Motor neuron (in vitro differentiated cells): ENCODE data around the gene PRKCI. TPM values are rescaled to one million over a fixed set of nuclear protein-coding genes. Genes with fewer than 3 reads are reported as not detected.
"Not testable (repeated sequence)": the region's sequence is repeated elsewhere in the genome, so short reads cannot be mapped to it uniquely, and the experiment has no call there.

Experiments
- ATAC-seq, 8 experiments: fragments of 200-7000 bp; cut with Tn5 transposase; replicated peaks in 6 of 8; 2 replicates each; pipeline ENCODE4 v1.8.0; 2021; ENCODE audit warnings: mild to moderate bottlenecking in 8 of 8, moderate library complexity in 8 of 8
- H3K27ac ChIP-seq, 2 donors: fragments of 250-450 bp; sonication (Bioruptor Pico); 2 replicates each; pipeline ENCODE4 v1.9.0; 2021; ENCODE audit warnings: antibody characterized with exemption in 2 of 2, mild to moderate bottlenecking in 2 of 2, moderate library complexity in 1 of 2
- H3K4me1 ChIP-seq, 2 donors: fragments of 250-450 bp; sonication (Bioruptor Pico); replicated peaks in 1 of 2; 2 replicates each; pipeline ENCODE4 v1.6.1; 2021; ENCODE audit warnings: antibody characterized with exemption in 2 of 2, mild to moderate bottlenecking in 2 of 2, moderate library complexity in 1 of 2
- H3K4me3 ChIP-seq, 5 donors: fragments of 250-450 bp; sonication (Bioruptor Pico); 2 replicates each; pipeline ENCODE4 v1.9.0; 2021; ENCODE audit warnings: antibody characterized with exemption in 5 of 5, mild to moderate bottlenecking in 5 of 5, moderate library complexity in 4 of 5
- WGBS, 10 experiments: fragments of 450-650 bp; shearing (Covaris generic); methylation state at CpG; one replicate each; pipeline ENCODE4 v1.0.0; 2022; 5-methylcytosine and 5-hydroxymethylcytosine counted together
- in situ Hi-C, 9 experiments: fragments of 400-800 bp; cut with MboI; loops; one replicate each; pipeline ENCODE4 v1.15.0; 2021; ENCODE audit warnings: low sequenced_read_pairs in 9 of 9, low pct_unique_long_range_greater_than_20kb in 2 of 9; ENCODE audit not compliant: unreplicated experiment in 9 of 9
- total RNA-seq, 8 experiments: library from RNA; unstranded; fragments of 300-600 nt; gene quantifications; 2 replicates each; pipeline versions ENCODE4 v1.2.3 to v1.2.4, GENCODE V29; 2022

Gene PRKCI
- total RNA-seq, 8 experiments from 2014 or later = 20.7 to 67.3 (median 27.2) TPM

DNA sequence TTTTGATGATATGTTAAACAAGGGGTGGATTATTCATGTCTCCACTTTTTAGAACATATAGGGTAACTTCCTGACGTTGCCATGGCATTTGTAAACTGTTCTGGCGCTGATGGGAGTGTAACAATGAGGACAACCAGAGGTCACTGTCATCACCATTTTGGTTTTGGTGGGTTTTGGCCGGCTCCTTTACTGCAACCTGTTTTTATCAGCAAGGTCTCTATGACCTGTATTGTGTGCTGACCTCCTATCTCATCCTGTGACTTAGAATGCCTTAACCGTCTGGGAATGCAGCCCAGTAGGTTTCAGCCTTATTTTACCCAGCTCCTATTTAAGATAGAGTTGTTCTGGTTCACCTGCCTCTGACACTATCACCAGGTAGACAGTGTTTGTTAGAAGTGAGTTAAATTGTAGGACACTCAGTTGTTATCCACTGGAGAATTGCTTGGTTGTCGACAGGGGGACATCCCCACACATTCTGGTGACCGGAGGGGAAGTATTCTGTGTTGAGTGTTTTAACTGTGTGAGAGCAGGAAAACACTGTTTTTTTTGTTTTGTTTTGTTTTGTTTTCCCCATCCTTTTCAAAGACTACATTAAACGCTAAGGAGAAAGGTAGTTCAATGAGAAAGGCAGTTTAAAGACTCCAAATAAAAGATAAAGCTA is 98.4 kb downstream of the PRKCI start:
- in situ Hi-C loops = no loop called here

DNA sequence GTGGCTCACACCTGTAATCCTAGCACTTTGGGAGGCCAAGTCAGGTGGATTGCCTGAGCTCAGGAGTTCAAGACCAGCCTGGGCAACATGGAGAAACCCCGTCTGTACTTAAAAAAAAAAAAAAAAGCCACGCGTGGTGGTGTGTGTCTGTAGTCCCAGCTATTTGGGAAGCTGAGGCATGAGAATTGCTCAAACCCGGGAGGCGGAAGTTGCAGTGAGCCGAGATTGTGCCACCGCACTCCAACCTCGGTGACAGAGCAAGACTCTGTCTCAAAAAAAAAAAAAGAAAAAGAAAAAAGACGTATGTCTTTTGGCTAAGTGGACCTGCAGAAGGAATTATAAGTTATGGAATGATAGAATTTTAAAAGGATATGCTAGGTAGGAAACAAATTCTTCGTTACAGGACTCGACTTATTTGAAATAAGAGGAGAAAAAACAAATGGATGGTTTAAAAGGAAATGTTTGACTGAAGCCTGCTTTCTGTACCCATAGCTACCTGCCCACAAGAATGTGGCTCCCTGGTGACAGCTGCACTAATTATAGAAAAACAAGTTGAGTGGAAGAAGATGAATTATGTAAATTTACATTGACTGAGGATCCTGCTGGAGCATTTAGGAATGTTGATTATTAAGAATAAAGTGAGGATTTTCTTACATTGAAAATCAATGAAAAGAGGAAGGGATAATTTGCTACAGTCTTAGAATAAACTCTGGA is 99.3 kb downstream of the PRKCI start:
- Histone ChIP-seq H3K4me3 (no peak overlapping the region), H3K4me1 (peaks cover 16 to 19% of the 10 kb centered on the region in 2 donors), H3K27ac (no peak overlapping the region)
- in situ Hi-C loops = no loop called here
- WGBS, 10 experiments = 82 to 97% (median 91%) methylated on average over 4 to 11 of the region's 11 CpGs
- ATAC-seq = peak in 1 of 8 experiments; percentile 50

More for the DNA sequence above, 98.4 kb downstream of the PRKCI start:
- Histone ChIP-seq H3K4me3 (no peak overlapping the region), H3K27ac (no peak overlapping the region), H3K4me1 (peaks cover 16 to 19% of the 10 kb centered on the region in 2 donors)
- ATAC-seq = no peak
- WGBS, 10 experiments = 68 to 100% (median 84%) methylated on average over 1 to 6 of the region's 7 CpGs

DNA sequence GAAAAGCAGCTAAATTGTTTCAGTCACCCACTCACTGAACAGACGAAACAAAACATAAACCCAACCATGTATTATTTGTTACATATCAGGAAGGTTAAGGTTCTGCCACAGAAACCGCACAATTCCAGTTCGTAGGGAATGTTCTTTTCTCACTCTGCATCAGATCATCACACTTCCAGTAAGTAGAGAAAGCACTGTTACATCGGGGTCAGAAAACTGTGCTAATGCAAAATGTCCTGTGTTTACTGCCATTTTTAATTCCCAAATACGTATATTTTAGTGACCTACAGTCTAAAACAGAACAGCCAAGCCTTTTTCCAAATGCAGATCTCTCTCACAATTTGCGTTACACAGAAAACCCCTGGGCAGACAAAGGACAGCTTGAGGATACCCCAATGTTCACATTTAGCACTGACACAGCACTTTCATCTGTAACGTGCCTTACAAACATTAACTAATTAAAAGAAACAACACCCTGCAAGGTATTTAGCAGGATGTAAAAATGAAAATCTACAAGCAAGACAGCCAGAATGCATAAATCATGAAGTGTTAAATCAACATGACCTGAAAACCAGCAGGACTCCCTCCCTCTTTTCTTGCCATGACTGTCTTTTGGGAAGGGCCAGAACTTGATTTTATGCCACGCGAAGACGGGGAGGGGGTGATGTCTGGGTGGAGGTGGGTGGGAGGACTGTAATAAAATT is 100.5 kb downstream of the PRKCI start:
- no peak overlapping the region for H3K4me3 ChIP-seq
- in situ Hi-C loops = no loop called here
- peaks cover 16 to 19% of the 10 kb centered on the region in 2 donors for H3K4me1 ChIP-seq
- H3K27ac ChIP-seq = peak overlapping the region in 1 of 2 donors; percentile 37
- 10 to 87% (median 37%) methylated on average over 1 to 6 of the region's 10 CpGs for WGBS, 10 experiments
- ATAC-seq = peak; percentile 60 to 86 (median 78)

DNA sequence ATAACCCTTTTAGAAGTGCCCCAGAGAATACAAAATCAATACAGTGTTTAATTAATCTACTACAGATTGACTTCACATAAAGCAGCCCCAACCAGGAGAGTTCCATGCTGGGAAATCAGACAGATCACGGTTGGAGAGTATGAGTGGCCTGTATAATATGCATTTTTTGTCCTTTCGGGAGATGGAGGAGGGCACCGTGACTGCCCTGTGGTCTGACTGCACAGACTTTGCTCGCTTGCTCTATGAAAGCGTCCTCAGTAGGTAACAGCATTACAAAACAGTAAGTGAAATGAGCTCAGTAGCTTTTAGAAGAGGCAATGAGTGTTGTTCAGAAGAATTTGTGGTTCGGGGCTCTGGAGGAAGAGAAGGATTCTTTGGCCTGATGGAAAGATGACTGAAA is 101.1 kb downstream of the PRKCI start:
- Histone ChIP-seq H3K4me1 (peaks cover 16 to 19% of the 10 kb centered on the region in 2 donors), H3K27ac (no peak overlapping the region), H3K4me3 (no peak overlapping the region)
- in situ Hi-C loops = no loop called here
- WGBS, 10 experiments = 60 to 98% (median 80%) methylated on average over 1 to 5 of the region's 6 CpGs; no CpG with 5 or more reads in 1 of the 10 experiments
- ATAC-seq = peak in 7 of 8 experiments; percentile 41 to 88 (median 64)

DNA sequence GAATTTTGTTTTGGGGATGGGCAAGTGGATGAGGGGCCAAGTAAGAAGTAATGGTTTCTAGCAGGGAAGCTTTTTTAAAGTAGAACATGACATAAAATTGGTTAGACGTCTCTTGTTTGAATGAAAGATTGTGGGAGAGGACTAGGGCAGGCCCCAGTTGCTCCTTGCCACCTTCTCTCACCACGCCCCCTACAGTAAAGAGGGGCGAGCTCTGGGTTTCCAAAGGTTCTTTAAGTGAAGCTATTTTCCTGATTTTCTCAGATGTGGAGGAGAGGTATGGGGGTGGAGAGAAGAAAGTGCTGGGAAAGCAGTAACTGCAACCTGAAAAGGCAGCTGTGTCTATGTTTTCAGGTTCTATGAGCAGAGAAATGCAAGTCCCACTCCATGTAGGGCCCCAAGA is 102.7 kb downstream of the PRKCI start:
- no peak overlapping the region for H3K4me3 ChIP-seq
- H3K27ac ChIP-seq = no peak overlapping the region
- no peak for ATAC-seq
- WGBS, 10 experiments = 60 to 86% (median 71%) methylated on average over 1 to 3 of the region's 3 CpGs; no CpG with 5 or more reads in 4 of the 10 experiments
- peaks cover 16 to 19% of the 10 kb centered on the region in 2 donors for H3K4me1 ChIP-seq
- in situ Hi-C loops = no loop called here

DNA sequence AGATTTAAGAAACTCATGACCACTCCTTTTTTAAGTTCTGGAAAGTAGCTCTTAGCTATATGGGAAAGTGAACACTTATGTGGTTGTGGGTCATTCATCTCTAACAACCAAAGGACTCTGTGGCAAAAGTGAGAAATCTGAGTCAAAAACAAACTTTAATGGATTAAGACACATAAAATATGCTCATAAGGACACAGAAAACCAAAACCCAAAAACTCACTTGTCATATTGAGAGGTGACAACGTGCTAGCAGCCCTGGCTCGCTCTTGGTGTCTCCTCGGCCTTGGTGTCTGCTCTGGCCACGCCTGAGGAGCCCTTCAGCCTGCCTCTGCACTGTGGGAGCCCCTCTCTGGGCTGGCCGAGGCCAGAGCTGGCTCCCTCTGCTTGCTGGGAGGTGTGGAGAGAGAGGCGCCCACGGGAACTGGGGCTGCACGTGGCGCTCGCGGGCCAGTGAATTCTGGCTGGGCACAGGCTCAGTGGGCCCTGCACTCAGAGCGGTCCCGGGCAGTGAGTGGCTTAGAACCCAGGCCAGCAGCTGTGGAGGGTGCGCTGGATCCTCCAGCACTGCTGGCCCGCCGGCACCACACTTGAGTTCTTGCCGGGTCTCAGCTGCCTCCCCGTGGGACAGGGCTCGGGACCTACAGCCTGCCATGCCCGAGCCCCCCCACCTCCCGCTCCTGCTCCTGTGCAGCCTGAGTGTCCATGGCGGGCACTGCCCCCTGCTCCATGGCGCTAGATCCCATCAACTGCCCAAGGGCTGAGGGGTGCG is 105.0 kb downstream of the PRKCI start:
- ATAC-seq = no peak
- in situ Hi-C loops = no loop called here
- H3K27ac ChIP-seq = no peak overlapping the region
- WGBS, 10 experiments = 20 to 93% (median 83%) methylated on average over 1 to 6 of the region's 24 CpGs; no CpG with 5 or more reads in 3 of the 10 experiments
- H3K4me3 ChIP-seq = no peak overlapping the region
- H3K4me1 ChIP-seq = peaks cover 13 to 17% of the 10 kb centered on the region in 2 donors

DNA sequence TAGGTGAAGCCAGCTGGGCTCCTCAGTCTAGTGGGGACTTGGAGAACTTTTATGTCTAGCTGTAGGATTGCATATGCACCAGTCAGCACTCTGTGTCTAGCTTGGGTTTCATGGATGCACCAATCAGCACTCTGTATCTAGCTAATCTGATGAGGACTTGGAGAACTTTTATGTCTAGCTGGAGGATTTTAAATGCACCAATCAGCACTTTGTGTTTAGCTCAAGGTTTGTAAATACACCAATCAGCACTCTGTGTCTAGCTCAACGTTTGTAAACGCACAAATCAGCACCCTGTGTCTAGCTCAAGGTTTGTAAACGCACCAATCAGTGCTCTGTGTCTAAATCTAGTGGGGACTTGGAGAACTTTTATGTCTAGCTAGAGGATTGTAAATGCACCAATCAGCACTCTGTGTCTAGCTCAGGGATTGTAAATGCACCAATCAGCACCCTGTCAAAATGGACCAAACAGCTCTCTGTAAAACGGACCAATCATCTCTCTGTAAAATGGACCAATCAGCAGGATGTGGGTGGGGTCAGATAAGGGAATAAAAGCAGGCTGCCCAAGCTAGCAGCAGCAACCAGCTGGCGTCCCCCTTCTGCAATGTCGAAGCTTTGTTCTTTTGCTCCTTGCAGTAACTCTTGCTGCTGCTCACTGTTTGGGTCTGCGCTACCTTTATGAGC is 105.8 kb downstream of the PRKCI start:
- H3K4me3 ChIP-seq, ATAC-seq, H3K27ac ChIP-seq, H3K4me1 ChIP-seq, in situ Hi-C loops: not testable (repeated sequence)
- WGBS, 10 experiments = 60 to 100% (median 86%) methylated on average over 1 to 4 of the region's 7 CpGs; no CpG with 5 or more reads in 3 of the 10 experiments

DNA sequence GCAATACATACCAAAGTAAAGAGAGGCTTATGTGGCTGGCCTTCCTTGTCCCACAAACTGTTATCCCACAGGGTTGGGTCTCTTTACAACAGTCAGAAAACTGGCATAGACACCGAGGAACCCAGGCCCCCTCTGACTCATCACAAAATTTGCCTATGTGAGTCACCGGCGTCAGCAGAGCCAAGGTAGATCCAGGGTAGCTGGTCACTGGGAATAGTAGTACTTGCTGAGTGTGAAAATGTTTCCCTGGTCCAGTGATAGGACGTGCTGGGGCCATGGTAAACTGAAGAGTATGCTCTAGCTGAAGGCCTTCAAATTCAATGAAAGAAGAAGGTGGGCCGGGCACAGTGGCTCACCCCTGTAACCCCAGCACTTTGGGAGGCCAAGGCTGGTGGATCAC is 108.1 kb downstream of the PRKCI start:
- WGBS, 10 experiments = 40 to 83% (median 73%) methylated on average over 2 to 5 of the region's 5 CpGs; no CpG with 5 or more reads in 6 of the 10 experiments
- in situ Hi-C loops = no loop called here
- ATAC-seq = peak in 3 of 8 experiments; percentile 33 to 86 (median 77)

DNA sequence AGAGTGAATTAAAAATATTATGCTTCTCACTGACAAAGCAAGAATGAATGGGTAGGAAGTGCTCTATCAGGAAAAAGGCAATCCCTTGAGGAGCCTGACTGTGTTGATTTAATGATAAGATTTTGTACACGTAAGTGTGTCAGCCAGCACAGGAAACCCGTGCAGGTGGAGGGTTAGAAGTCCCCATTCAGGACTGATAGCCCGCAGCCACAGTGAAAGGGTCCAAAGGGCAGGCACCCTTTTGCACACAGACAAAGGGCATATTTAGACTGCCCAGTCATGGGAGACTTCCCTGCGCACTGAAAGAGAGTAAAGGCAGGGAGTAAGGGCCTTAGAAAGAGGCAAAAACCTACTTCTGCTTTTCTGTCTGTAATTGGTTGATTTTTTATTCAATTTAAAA is 108.9 kb downstream of the PRKCI start:
- Histone ChIP-seq H3K4me3 (no peak overlapping the region), H3K27ac (no peak overlapping the region), H3K4me1 (no peaks in the 10 kb centered on the region)
- in situ Hi-C loops = no loop called here
- no peak for ATAC-seq
- 50 to 100% (median 96%) methylated on average over 1 to 4 of the region's 4 CpGs; no CpG with 5 or more reads in 5 of the 10 experiments for WGBS, 10 experiments

More for the DNA sequence above, 108.1 kb downstream of the PRKCI start:
- Histone ChIP-seq H3K4me1 (no peaks in the 10 kb centered on the region), H3K27ac (no peak overlapping the region), H3K4me3 (no peak overlapping the region)

DNA sequence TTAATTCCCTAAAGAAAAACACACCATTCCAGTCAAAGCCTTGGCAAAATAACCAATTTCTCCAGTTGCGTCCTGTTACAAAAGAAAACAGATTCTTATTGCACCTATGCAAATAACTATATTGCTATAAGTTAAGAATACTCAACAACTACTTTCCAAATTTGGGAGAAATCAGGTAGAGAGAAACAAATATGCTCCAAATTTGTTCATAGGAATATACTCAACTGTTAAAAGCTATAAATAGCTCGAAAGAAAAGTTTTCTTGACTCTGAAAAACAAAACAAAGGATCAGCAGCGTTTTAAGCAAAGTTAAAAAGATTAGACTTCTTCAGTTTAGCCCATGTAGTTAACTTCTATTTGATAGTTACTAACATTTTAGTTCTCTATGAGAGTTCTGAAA is 115.2 kb downstream of the PRKCI start:
- H3K27ac ChIP-seq = no peak overlapping the region
- ATAC-seq = no peak
- in situ Hi-C loops = no loop called here
- WGBS, 10 experiments = 39 to 100% (median 71%) methylated on average over 1 to 3 of the region's 3 CpGs
- no peaks in the 10 kb centered on the region for H3K4me1 ChIP-seq
- H3K4me3 ChIP-seq = no peak overlapping the region

DNA sequence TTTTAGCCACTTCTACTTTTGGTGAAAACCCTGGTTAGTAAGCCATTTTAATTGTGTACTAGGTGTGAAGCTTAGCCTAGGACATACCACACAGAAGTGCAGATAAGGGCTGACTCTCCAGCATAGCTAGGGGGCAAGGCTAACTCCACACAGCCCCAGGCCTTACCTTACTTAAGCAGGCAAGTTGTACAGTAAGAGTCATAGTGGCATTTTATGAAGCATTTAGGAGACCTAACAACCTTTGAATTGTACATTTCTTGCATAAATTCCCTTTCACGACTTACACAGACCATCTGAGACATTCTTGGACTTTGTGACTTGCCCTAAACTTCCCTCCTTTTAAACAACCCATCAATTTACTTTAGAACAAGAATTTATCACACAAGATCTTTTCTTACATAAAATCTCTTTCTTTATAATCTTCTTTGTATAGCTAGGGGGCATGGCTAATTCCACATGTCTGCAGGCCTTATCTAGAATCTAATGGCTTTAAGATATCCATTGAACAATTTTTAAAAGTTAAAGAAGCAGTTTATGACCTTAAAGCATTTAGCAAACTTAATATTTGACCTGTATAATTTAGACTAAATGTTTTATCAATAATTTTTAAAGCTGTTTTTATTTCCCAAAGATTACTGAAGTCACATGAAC is 116.6 kb downstream of the PRKCI start:
- Histone ChIP-seq H3K4me1 (no peaks in the 10 kb centered on the region), H3K4me3 (no peak overlapping the region), H3K27ac (no peak overlapping the region)
- WGBS, 10 experiments = 0 to 100% (median 36%) methylated on average over 1 of the region's 1 CpG; no CpG with 5 or more reads in 2 of the 10 experiments
- in situ Hi-C loops = no loop called here
- peak in 3 of 8 experiments; percentile 25 to 76 (median 67) for ATAC-seq

DNA sequence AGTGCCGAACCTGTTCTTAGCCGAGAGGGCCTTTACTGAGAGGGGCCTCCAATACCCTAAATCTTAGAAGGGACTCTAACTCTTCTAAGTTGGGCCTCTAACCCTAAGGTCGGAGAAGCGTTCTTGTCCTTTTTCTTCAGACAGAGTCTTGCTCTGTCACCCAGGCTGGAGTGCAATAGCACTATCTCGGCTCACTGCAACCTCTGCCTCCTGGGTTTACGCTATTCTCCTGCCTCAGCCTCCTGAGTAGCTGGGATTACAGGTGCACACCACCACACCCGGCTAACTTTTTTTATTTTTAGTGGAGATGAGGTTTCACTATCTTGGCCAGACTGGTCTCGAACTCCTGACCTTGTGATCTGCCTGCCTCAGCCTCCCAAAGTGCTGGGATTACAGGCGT is 120.0 kb downstream of the PRKCI start:
- H3K27ac ChIP-seq, H3K4me1 ChIP-seq, H3K4me3 ChIP-seq, in situ Hi-C loops, ATAC-seq: not testable (repeated sequence)
- 83 to 98% (median 94%) methylated on average over 3 to 9 of the region's 9 CpGs; no CpG with 5 or more reads in 4 of the 10 experiments for WGBS, 10 experiments
